OCI-LY7 (cell line): ENCODE measurements around the gene CHKA. TPM values are rescaled to one million over a fixed set of nuclear protein-coding genes. Genes with fewer than 3 reads are reported as not detected.

Source experiments
- BruUV-seq: library from RNA; stranded (reverse); fragments of 400-500 nt; replicated peaks from 2 replicates; lab custom pipeline; 2021; lab: Mats Ljungman, UMichigan
- CTCF ChIA-PET: fragments of 300-600 bp; sonication (Branson Sonifier 250); formaldehyde crosslinking; loops from one replicate; lab custom pipeline; 2022; ENCODE audit warnings: antibody characterized with exemption; ENCODE audit not compliant: unreplicated experiment; lab: Charles Lee
- POLR2A ChIA-PET: fragments of 300-600 bp; sonication (Branson Sonifier 250); formaldehyde crosslinking; loops from one replicate; lab custom pipeline; 2022; ENCODE audit warnings: antibody characterized with exemption; lab: Charles Lee
- DNase-seq: peaks from one replicate; pipeline ENCODE4 v3.0.0-alpha.2; 2015; ENCODE audit warnings: low spot score
- H2AFZ ChIP-seq: fragments of 200-600 bp; sonication (generic), shearing (Covaris generic); 2 replicates; pipeline ENCODE4 v1.6.1; 2014; ENCODE audit warnings: mild to moderate bottlenecking, antibody characterized with exemption, low read length, moderate library complexity
- H3K27ac ChIP-seq: fragments of 200-600 bp; sonication (generic); 2 replicates; pipeline ENCODE4 v1.5.1; 2014; ENCODE audit warnings: mixed run types, low read depth, mild to moderate bottlenecking, moderate library complexity, low read length, inconsistent platforms; ENCODE audit not compliant: poor library complexity, severe bottlenecking
- H3K36me3 ChIP-seq: fragments of 200-600 bp; sonication (generic); 2 replicates; pipeline ENCODE4 v1.6.1; 2014; ENCODE audit warnings: mild to moderate bottlenecking, antibody characterized with exemption, low read length, moderate library complexity, mixed read lengths; ENCODE audit not compliant: insufficient read depth
- H3K4me1 ChIP-seq: fragments of 200-600 bp; sonication (generic); 2 replicates; pipeline ENCODE4 v1.5.1; 2014; ENCODE audit warnings: mild to moderate bottlenecking, low read length; ENCODE audit not compliant: insufficient read depth, poor library complexity, severe bottlenecking
- H3K4me2 ChIP-seq: fragments of 200-600 bp; sonication (generic); 2 replicates; pipeline ENCODE4 v1.6.1; 2014; ENCODE audit warnings: mild to moderate bottlenecking, low read length
- H3K4me3 ChIP-seq: fragments of 200-600 bp; sonication (generic); 2 replicates; pipeline ENCODE4 v1.5.1; 2014; ENCODE audit warnings: mild to moderate bottlenecking, low read depth, low read length; ENCODE audit not compliant: poor library complexity, severe bottlenecking
- H3K79me2 ChIP-seq: fragments of 200-600 bp; sonication (generic); 2 replicates; pipeline ENCODE4 v1.6.1; 2016; ENCODE audit warnings: low read depth, mild to moderate bottlenecking, low read length, moderate library complexity, mixed read lengths; ENCODE audit not compliant: insufficient read depth
- H3K9me2 ChIP-seq: fragments of 200-600 bp; sonication (generic); 2 replicates; pipeline ENCODE4 v1.6.1; 2016; ENCODE audit warnings: mild to moderate bottlenecking, low read length, mixed read lengths; ENCODE audit not compliant: insufficient read depth
- H3K9me3 ChIP-seq: fragments of 200-600 bp; sonication (generic); 2 replicates; pipeline ENCODE4 v1.6.1; 2014; ENCODE audit warnings: mild to moderate bottlenecking, mixed run types, low read length, mixed read lengths
- H4K20me1 ChIP-seq: fragments of 200-600 bp; sonication (generic); 2 replicates; pipeline ENCODE4 v1.6.1; 2014; ENCODE audit warnings: mild to moderate bottlenecking, antibody characterized with exemption, low read length, moderate library complexity, mixed read lengths; ENCODE audit not compliant: insufficient read depth
- CTCF ChIP-seq: fragments of 200-600 bp; sonication (generic); conservative IDR thresholded peaks from 2 replicates; pipeline ENCODE4 v1.5.1; 2014; ENCODE audit warnings: mild to moderate bottlenecking, antibody characterized with exemption, low read length, moderate library complexity, mixed read lengths
- EZH2phosphoT487 ChIP-seq: fragments of 200-600 bp; sonication (generic); IDR thresholded peaks from 2 replicates; pipeline ENCODE4 v1.6.1; 2018; ENCODE audit warnings: low read depth, borderline replicate concordance, mild to moderate bottlenecking, mixed run types, antibody characterized with exemption, low read length, moderate library complexity, mixed read lengths
- intact Hi-C: fragments of 100-400 bp; cut with micrococcal nuclease; formaldehyde crosslinking; loops from one replicate; pipeline ENCODE4 v1.10.0; 2022; ENCODE audit not compliant: unreplicated experiment
- total RNA-seq, 2 experiments: library from RNA; depleted of rRNA in 1 of 2; stranded (reverse); fragments of >200 nt in 1 of 2; shearing (Covaris generic) in 1 of 2; gene quantifications; 2 replicates each; pipeline ENCODE4 v1.2.3, GENCODE V29; 2014 to 2022

CHKA gene
- total RNA-seq, 2 experiments from 2014 or later: 36.1 to 47.2 TPM

DNA sequence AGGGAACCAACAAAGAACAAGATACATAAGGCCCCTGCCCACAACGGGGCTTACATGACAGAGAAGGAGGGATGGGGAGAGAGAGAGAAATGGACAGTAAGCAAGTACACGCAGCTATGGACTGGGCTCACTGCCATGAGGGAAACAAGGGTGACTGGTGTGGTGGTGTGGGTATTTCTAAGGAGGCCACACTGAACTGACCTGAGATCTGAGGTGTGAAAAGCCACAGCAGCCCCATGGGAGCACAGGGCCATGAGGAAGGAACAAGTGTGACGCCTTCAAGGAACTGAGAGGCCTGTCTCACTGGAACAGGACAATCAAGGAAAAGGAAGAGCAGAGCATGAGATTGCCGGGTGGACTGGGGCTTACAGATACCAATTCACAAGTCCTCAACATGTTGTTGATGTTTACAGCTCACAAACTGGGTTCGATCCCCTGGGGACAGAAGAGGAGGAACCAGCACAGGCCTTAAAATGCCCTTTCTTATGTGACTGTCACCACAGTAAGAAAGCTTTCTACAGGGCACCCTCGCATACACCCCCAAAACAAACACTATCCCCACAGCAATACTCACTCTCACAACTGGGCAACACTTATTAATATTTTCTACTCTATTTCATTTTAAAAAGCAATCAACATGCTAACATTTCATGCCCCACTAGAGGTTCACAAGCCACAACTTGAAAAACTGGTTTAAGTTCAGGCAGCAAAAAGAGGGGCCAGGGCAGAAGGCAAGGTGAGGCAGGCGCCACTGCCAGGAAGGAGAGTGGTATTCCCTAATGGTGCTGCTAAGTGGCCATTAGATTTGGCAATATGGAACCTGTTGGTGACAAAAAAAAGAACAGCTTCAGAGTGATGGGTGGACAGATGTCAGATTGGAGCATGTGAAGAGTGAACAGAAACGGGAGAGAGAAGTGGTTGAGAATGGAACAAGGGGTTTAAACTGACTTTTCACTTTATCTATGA lies 43.3 kb downstream of the CHKA start:
- DNase-seq: no peak
- peaks cover 25% of the 10 kb centered on the region for H3K36me3 ChIP-seq
- no peak overlapping the region for H3K4me2 ChIP-seq
- TF ChIP-seq CTCF (no peak), EZH2phosphoT487 (no peak)
- CTCF ChIA-PET: no interaction called here
- H3K79me2 ChIP-seq: no peaks in the 10 kb centered on the region
- H3K9me2 ChIP-seq: no peaks in the 10 kb centered on the region
- H3K4me3 ChIP-seq: no peak overlapping the region
- H3K27ac ChIP-seq: no peak overlapping the region
- intact Hi-C loops: loop anchor here (5.0 kb wide), 1 partner anchor 129 kb away; no protein-coding TSS in a partner anchor
- no TSS peak for BruUV-seq
- H2AFZ ChIP-seq: no peak overlapping the region
- no peaks in the 10 kb centered on the region for H3K4me1 ChIP-seq
- H3K9me3 ChIP-seq: no peaks in the 10 kb centered on the region
- POLR2A ChIA-PET: no interaction called here
- no peaks in the 10 kb centered on the region for H4K20me1 ChIP-seq

DNA sequence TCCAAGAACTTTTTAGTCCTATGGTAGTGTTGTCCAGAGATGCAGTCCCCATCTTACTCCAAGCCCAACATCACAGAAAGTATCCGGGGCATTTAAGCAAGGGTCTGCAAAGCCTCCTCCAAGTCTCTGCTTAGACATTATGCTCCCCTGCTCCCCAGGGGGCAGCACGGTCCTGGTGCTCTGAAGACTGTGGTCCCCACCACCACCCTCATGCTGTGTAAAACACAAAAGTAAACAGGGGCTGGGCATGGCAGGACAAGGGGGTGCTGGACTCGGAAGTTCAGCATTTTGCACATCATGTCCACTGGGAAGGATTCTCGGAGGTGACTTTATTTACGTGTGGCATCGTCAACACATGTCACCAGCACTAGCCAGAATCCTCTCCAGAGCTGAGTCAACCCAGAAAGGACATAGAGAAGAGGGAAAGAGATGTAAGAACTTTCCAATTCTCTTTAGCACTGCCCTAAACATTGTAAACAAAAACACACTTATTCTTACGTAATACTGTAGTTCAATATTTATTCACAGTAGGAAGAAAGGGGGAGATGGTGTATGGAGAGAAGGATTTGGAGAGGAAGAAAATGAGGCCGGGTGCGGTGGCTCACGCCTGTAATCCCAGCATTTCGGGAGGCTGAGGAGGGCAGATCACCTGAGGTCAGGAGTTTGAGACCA lies 44.7 kb downstream of the CHKA start:
- Histone ChIP-seq H3K36me3 (peaks cover 35% of the 10 kb centered on the region), H3K4me3 (no peak overlapping the region), H2AFZ (no peak overlapping the region), H4K20me1 (no peaks in the 10 kb centered on the region), H3K4me1 (no peaks in the 10 kb centered on the region), H3K4me2 (no peak overlapping the region), H3K27ac (no peak overlapping the region), H3K9me2 (no peaks in the 10 kb centered on the region), H3K79me2 (no peaks in the 10 kb centered on the region), H3K9me3 (no peaks in the 10 kb centered on the region)
- no TSS peak for BruUV-seq
- POLR2A ChIA-PET: interaction anchor here (1.2 kb wide), 1 partner anchor 26 kb away, joined by 4 read pairs; no protein-coding TSS in a partner anchor
- TF ChIP-seq CTCF (peak; percentile 64), EZH2phosphoT487 (no peak)
- DNase-seq: peak; percentile 20
- intact Hi-C loops: loop anchor here (5.0 kb wide), 1 partner anchor 131 kb away; no protein-coding TSS in a partner anchor
- CTCF ChIA-PET: no interaction called here
